GM12891 (cell line): ENCODE measurements around the gene SLC6A19.

Experiments
- POLR2A ChIP-seq: IDR thresholded peaks from 2 replicates; pipeline ENCODE4 v1.6.1; 2011; ENCODE audit warnings: low read depth, low read length, control low read depth
- POLR2AphosphoS5 ChIP-seq: IDR thresholded peaks from 2 replicates; pipeline ENCODE4 v1.6.1; 2011; ENCODE audit warnings: low read depth, low read length, control low read depth
- SPI1 ChIP-seq: IDR thresholded peaks from 2 replicates; pipeline ENCODE4 v1.6.1; 2011; ENCODE audit warnings: low read depth, low read length, control low read depth
- TAF1 ChIP-seq: IDR thresholded peaks from 2 replicates; pipeline ENCODE4 v1.6.1; 2011; ENCODE audit warnings: low read depth, low read length, control low read depth

GRCh38 chr5:1232780-1233179 lies 31.4 kb downstream of the SLC6A19 start:
- TF ChIP-seq SPI1, result no peak
- no peak for TF ChIP-seq POLR2A
- TF ChIP-seq TAF1, result no peak
- no peak for TF ChIP-seq POLR2AphosphoS5
